Activated naive CD8-positive, alpha-beta T cell (primary cell): ENCODE measurements around the gene CCDC34.

Experiments
- H3K27ac Mint-ChIP-seq: one replicate; pipeline ENCODE4 v1.8.0; 2021; ENCODE audit warnings: mixed read lengths
- H3K27me3 Mint-ChIP-seq: one replicate; pipeline ENCODE4 v1.8.0; 2021; ENCODE audit warnings: mixed read lengths
- H3K36me3 Mint-ChIP-seq: one replicate; pipeline ENCODE4 v1.8.0; 2021; ENCODE audit warnings: mixed read lengths
- H3K4me1 Mint-ChIP-seq: one replicate; pipeline ENCODE4 v1.8.0; 2021; ENCODE audit warnings: low read depth, mixed read lengths
- H3K4me3 Mint-ChIP-seq: one replicate; pipeline ENCODE4 v1.8.0; 2021; ENCODE audit warnings: mild to moderate bottlenecking, mixed read lengths
- H3K9me3 Mint-ChIP-seq: one replicate; pipeline ENCODE4 v1.8.0; 2021; ENCODE audit warnings: low read depth, mixed read lengths

The CCDC34 gene

GRCh38 chr11:27398400-27398770 lies 35.4 kb upstream of the CCDC34 start:
- H3K36me3 Mint-ChIP-seq: no peaks in the 10 kb centered on the region
- no peak overlapping the region for H3K27ac Mint-ChIP-seq
- no peaks in the 10 kb centered on the region for H3K4me1 Mint-ChIP-seq
- no peaks in the 10 kb centered on the region for H3K27me3 Mint-ChIP-seq
- no peaks in the 10 kb centered on the region for H3K9me3 Mint-ChIP-seq
- no peak overlapping the region for H3K4me3 Mint-ChIP-seq

GRCh38 chr11:27397624-27398399 lies 34.8 kb upstream of the CCDC34 start:
- H3K4me1 Mint-ChIP-seq: no peaks in the 10 kb centered on the region

DNA sequence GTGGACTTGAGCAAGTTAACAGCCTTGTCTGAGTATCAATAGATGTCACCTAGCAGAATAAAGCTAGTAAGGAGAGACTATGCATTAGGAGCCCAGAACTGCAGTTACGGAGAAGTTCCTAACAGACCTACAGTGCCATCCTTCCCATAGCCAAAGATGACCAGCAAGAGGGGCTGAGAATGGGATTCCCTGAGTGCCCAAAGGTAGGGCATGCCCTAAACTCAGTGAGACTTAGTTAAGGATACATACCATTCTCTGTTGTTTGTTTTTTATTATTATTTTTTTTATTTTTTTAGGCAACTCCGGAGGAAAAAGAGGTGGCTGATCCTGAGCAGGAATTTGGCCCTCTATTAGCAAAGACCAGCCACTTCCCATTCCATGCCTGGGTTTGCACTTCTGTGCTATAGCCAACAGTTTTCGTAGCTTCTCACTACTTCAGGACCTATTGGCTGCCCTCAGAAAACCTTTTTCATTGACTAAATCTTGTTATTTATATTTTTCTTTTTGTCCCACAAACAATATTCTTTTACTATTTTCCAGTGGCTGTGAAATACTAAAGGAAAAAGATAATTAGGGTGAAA lies 33.3 kb upstream of the CCDC34 start:
- no peaks in the 10 kb centered on the region for H3K4me1 Mint-ChIP-seq
- no peaks in the 10 kb centered on the region for H3K36me3 Mint-ChIP-seq
- H3K27ac Mint-ChIP-seq: no peak overlapping the region
- no peak overlapping the region for H3K4me3 Mint-ChIP-seq
- H3K27me3 Mint-ChIP-seq: no peaks in the 10 kb centered on the region
- no peaks in the 10 kb centered on the region for H3K9me3 Mint-ChIP-seq

More at GRCh38 chr11:27397624-27398399, 34.8 kb upstream of the CCDC34 start:
- Mint-ChIP-seq H3K36me3 (no peaks in the 10 kb centered on the region), H3K9me3 (no peaks in the 10 kb centered on the region), H3K27me3 (no peaks in the 10 kb centered on the region), H3K27ac (no peak overlapping the region), H3K4me3 (no peak overlapping the region)

DNA sequence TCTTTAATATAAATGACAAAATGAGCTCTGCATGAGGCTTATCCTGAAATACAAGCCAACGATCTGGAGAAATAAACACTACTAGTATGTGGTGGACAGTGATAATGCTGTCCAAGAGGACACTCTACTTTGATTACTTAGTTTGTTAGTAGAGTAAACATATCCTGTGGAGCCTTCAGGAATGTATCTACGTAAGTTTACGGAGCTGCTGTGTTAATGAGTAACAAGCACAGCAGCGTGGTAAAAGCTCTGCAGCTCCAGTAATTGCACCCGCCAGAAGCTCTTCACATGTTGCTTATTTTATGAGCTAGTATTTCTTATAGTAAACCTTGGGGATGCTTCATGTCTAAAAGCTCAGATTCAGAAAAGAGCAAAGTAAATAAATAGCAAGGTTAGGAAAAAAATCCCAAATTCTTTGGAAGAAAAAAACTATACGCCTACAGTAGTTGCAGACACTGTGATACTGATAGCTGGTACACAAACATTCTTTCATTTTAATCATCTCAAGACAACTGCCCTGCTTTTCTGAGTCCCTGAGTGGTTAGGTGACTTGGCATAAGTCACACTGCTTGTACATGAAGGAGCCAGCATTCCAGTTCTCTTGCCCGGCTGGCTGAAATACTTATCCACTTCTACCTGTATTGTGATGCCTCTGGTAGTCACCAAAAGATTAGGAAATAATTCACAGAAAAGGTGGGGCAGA lies 32.7 kb upstream of the CCDC34 start:
- no peaks in the 10 kb centered on the region for H3K9me3 Mint-ChIP-seq
- no peaks in the 10 kb centered on the region for H3K4me1 Mint-ChIP-seq
- no peaks in the 10 kb centered on the region for H3K27me3 Mint-ChIP-seq
- H3K27ac Mint-ChIP-seq: no peak overlapping the region
- no peaks in the 10 kb centered on the region for H3K36me3 Mint-ChIP-seq
- H3K4me3 Mint-ChIP-seq: no peak overlapping the region

DNA sequence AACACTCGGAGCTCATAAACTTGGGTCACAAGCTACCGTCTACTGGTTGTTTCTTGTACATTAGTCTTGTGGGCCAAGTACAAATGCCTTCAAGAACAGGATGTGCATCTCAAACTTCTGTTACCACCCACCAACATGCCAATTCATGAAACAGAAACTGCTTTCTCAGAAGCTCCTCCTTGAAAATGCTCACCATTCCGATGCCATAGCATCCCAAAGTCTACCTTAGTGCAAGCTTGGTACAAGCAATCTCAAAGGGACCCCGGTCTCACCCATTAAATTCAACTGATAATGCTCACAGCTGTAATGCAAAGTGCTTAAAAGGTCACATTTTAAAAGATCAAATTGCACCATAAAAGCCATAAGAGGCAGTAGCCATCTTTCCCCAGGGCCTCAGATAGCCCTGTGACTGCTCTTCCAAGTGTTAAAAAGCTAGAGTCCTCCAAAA lies 31.8 kb upstream of the CCDC34 start:
- no peaks in the 10 kb centered on the region for H3K4me1 Mint-ChIP-seq
- H3K9me3 Mint-ChIP-seq: no peaks in the 10 kb centered on the region
- H3K4me3 Mint-ChIP-seq: no peak overlapping the region
- no peaks in the 10 kb centered on the region for H3K27me3 Mint-ChIP-seq
- H3K27ac Mint-ChIP-seq: no peak overlapping the region
- H3K36me3 Mint-ChIP-seq: no peaks in the 10 kb centered on the region

DNA sequence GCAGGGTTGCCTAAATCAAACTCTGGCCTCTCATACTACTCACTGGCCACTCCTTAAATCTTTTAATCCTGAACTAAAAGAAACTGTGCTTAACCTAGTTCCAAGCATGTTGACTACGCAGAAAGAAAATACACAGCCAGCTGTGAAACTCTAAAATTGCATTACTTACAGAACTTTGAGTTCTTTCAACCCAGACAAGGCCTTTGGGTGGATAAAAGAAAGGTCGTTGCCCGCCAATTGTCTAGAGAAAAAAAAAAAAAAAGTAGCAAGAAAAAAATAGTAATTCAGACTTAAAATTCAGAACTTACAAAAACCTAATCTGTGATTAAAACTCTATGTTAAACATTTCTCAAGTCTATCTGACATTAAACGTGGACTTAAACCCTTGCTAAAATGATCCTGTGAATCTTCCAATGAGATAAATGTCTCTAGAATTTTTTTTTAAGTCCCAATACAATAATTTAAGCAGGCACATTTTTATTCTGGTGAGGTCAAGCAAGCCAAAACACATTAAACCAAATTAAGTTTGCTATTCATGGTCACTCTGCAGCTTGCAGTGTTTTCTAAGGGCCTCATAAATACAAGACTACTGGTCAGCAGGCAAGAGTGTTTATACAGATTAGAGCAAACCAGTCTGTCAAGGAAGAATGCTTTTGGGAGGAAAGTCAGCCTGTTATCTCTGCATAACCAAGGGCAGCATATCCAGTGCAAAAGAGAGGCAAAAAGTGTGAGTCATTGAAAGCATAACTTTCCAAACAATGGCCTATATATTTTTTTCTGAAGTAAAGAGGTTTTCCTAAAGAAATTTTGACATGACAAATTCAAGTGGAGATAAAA lies 29.5 kb upstream of the CCDC34 start:
- Mint-ChIP-seq H3K36me3 (no peaks in the 10 kb centered on the region), H3K4me1 (no peaks in the 10 kb centered on the region), H3K27ac (no peak overlapping the region), H3K9me3 (no peaks in the 10 kb centered on the region), H3K27me3 (no peaks in the 10 kb centered on the region), H3K4me3 (no peak overlapping the region)

GRCh38 chr11:27391331-27392015 lies 28.5 kb upstream of the CCDC34 start:
- Mint-ChIP-seq H3K36me3 (no peaks in the 10 kb centered on the region), H3K27me3 (no peaks in the 10 kb centered on the region), H3K4me1 (no peaks in the 10 kb centered on the region), H3K4me3 (no peak overlapping the region), H3K27ac (no peak overlapping the region), H3K9me3 (no peaks in the 10 kb centered on the region)

- Mint-ChIP-seq H3K4me1 (no peaks in the 10 kb centered on the region), H3K36me3 (no peaks in the 10 kb centered on the region), H3K4me3 (no peak overlapping the region), H3K27ac (no peak overlapping the region), H3K27me3 (no peaks in the 10 kb centered on the region), H3K9me3 (no peaks in the 10 kb centered on the region)
Measured at GRCh38 chr11:27390318-27391295, 27.6 kb upstream of the CCDC34 start.

GRCh38 chr11:27388869-27389268 lies 25.9 kb upstream of the CCDC34 start:
- Mint-ChIP-seq H3K27me3 (no peaks in the 10 kb centered on the region), H3K4me1 (no peaks in the 10 kb centered on the region), H3K36me3 (peaks cover 2% of the 10 kb centered on the region), H3K9me3 (no peaks in the 10 kb centered on the region), H3K27ac (no peak overlapping the region), H3K4me3 (no peak overlapping the region)

DNA sequence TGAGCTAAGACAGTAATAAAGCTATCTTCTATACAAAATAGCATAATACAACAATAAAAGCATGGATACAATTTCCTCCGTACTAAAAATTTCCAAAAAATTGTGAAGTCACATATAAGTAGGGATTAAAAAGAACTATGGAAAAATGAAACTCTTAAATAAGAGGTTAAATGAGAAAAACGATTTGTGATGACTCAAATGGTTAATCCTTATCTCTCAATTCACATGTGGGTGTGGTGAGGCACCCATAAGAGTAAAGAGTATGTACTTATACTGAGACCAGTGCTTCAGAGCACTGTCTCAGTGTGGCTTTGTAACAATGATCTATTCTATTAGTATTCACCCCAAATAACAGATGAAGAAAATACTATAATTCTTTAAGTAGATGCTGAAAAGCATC lies 25.0 kb upstream of the CCDC34 start:
- Mint-ChIP-seq H3K4me3 (no peak overlapping the region), H3K27ac (no peak overlapping the region), H3K27me3 (no peaks in the 10 kb centered on the region), H3K4me1 (no peaks in the 10 kb centered on the region), H3K36me3 (peaks cover 2% of the 10 kb centered on the region), H3K9me3 (no peaks in the 10 kb centered on the region)

GRCh38 chr11:27387362-27387761 lies 24.3 kb upstream of the CCDC34 start:
- Mint-ChIP-seq H3K4me3 (no peak overlapping the region), H3K27me3 (no peaks in the 10 kb centered on the region), H3K36me3 (peaks cover 2% of the 10 kb centered on the region), H3K27ac (no peak overlapping the region), H3K9me3 (no peaks in the 10 kb centered on the region), H3K4me1 (no peaks in the 10 kb centered on the region)

- H3K27me3 Mint-ChIP-seq: no peaks in the 10 kb centered on the region
- peaks cover 7% of the 10 kb centered on the region for H3K36me3 Mint-ChIP-seq
- H3K9me3 Mint-ChIP-seq: no peaks in the 10 kb centered on the region
- H3K27ac Mint-ChIP-seq: no peak overlapping the region
- H3K4me1 Mint-ChIP-seq: no peaks in the 10 kb centered on the region
- no peak overlapping the region for H3K4me3 Mint-ChIP-seq
Measured at GRCh38 chr11:27386181-27386845, 23.3 kb upstream of the CCDC34 start.

GRCh38 chr11:27385245-27385644 lies 22.2 kb upstream of the CCDC34 start:
- no peaks in the 10 kb centered on the region for H3K4me1 Mint-ChIP-seq
- H3K4me3 Mint-ChIP-seq: no peak overlapping the region
- no peaks in the 10 kb centered on the region for H3K9me3 Mint-ChIP-seq
- peaks cover 7% of the 10 kb centered on the region for H3K36me3 Mint-ChIP-seq
- no peaks in the 10 kb centered on the region for H3K27me3 Mint-ChIP-seq
- H3K27ac Mint-ChIP-seq: no peak overlapping the region
